ENCODE results near the gene MAD1L1. TPM values are rescaled to one million over a fixed set of nuclear protein-coding genes. Genes with fewer than 3 reads are reported as not detected.

The MAD1L1 gene
- total and polyA plus RNA-seq, 7 donors: 11.7 to 17.5 (median 15.6) TPM

DNA sequence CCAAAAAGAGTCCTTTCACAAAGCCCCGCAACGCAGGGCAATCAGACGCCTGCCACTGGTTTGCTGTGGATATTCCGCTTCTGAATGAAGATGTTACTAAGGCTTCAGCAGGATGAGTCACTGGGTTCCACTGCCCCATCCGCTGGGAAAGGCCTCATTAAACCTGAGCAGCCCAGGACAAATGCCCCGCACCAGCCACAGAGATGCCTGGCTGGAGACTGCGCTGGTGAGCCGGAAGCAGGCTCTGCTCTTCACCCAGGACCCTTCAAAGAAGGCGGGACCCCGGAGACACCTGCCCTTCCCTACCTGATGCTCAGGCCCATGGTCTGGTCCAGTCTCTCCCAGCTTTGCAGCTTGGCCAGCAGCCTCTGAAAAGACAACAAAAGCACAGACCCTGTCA is 19.8 kb downstream of the MAD1L1 start:
- WGBS, 3 donors: 97 to 98% (median 98%) methylated on average over 10 of the region's 10 CpGs
- no peaks in the 10 kb centered on the region for H3K27me3 ChIP-seq (ENCODE audit: insufficient read depth in 3 of 3, low read length in 2 of 3)
- no peak overlapping the region for H3K27ac ChIP-seq
- TF ChIP-seq, protein P1, sequence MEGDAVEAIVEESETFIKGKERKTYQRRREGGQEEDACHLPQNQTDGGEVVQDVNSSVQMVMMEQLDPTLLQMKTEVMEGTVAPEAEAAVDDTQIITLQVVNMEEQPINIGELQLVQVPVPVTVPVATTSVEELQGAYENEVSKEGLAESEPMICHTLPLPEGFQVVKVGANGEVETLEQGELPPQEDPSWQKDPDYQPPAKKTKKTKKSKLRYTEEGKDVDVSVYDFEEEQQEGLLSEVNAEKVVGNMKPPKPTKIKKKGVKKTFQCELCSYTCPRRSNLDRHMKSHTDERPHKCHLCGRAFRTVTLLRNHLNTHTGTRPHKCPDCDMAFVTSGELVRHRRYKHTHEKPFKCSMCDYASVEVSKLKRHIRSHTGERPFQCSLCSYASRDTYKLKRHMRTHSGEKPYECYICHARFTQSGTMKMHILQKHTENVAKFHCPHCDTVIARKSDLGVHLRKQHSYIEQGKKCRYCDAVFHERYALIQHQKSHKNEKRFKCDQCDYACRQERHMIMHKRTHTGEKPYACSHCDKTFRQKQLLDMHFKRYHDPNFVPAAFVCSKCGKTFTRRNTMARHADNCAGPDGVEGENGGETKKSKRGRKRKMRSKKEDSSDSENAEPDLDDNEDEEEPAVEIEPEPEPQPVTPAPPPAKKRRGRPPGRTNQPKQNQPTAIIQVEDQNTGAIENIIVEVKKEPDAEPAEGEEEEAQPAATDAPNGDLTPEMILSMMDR (IDR thresholded peaks at IDR 0.05): no peak
- H3K4me1 ChIP-seq: no peaks in the 10 kb centered on the region
- H3K9me3 ChIP-seq: no peaks in the 10 kb centered on the region
- ATAC-seq (no peak), DNase-seq (no peak)
- no peak overlapping the region for H3K4me3 ChIP-seq
- intact Hi-C loops (cut with DNase I): loop anchor here in 1 of 2 donors (5.0 kb wide), 1 partner anchor 631 kb away; no protein-coding TSS in a partner anchor
- peaks cover 0 to 76% of the 10 kb centered on the region in 2 donors for H3K36me3 ChIP-seq (ENCODE audit: insufficient read depth in 1 of 2, low read depth in 1 of 2)

DNA sequence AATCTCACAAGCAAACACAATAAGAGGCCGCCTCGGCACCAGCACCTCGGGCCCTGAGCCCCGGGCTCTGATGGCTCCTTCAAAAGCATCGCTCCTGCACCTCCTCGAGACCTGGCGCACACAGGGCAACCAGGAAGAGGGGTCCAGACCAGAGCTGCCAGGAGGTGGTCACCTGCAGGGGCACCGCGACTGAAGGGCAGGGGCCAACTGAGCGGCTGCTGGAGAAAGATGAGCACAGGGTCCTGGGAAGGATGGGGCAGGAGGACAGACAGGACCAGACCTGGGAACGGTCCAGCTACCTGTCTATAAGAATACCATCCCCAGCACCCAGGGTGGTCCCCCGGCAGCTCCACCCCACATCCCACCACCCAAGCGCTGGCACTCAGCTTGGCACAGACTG is 20.8 kb downstream of the MAD1L1 start:
- DNase-seq (no peak), ATAC-seq (no peak)
- WGBS, 3 donors: 97 to 99% (median 98%) methylated on average over 13 of the region's 13 CpGs
- no peak overlapping the region for H3K27ac ChIP-seq
- H3K9me3 ChIP-seq: no peaks in the 10 kb centered on the region
- TF ChIP-seq, protein P1 (IDR thresholded peaks at IDR 0.05): no peak
- H3K4me3 ChIP-seq: no peak overlapping the region
- intact Hi-C loops (cut with DNase I): loop anchor here in 1 of 2 donors (5.0 kb wide), 1 partner anchor 630 kb away; no protein-coding TSS in a partner anchor
- peaks cover 0 to 76% of the 10 kb centered on the region in 2 donors for H3K36me3 ChIP-seq (ENCODE audit: insufficient read depth in 1 of 2, low read depth in 1 of 2)
- H3K4me1 ChIP-seq: no peaks in the 10 kb centered on the region
- no peaks in the 10 kb centered on the region for H3K27me3 ChIP-seq (ENCODE audit: insufficient read depth in 3 of 3, low read length in 2 of 3)

DNA sequence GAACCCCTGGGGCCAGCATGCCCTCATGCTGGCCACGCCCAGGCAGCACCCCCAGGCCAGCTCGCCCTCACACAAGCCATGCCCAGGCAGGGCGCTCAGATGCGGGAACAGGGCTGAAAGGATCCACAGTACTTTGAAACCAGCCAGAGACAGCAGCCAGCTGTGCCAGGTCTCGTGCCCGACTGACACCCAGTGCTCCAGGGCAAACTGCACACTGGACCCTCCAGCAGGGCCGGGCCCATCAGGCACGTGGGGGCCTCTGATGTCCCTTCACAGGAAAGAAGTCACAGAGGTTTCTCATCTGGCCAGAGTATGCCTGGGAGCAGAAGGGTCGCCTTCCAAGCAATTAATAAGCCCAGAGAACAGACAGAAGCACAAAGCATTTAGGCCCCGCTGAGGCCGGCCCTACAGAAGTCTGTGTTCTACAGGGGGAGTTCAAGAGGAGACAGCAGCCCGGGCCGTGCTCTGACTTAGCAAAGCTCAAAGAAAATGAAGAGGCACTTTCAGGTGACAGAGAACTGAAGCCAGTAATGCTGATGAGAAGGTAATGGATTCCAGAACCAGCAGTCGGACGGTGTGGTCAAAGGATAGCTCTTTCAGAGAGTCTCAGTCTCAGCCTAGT is 21.4 kb downstream of the MAD1L1 start:
- H3K9me3 ChIP-seq: no peaks in the 10 kb centered on the region
- 86 to 92% (median 89%) methylated on average over 15 of the region's 15 CpGs for WGBS, 3 donors
- no peaks in the 10 kb centered on the region for H3K4me1 ChIP-seq
- H3K27ac ChIP-seq: no peak overlapping the region
- TF ChIP-seq, protein P1 (IDR thresholded peaks at IDR 0.05): no peak
- intact Hi-C loops (cut with DNase I): loop anchor here in 1 of 2 donors (5.0 kb wide), 1 partner anchor 629 kb away; no protein-coding TSS in a partner anchor
- H3K36me3 ChIP-seq (ENCODE audit: insufficient read depth in 1 of 2, low read depth in 1 of 2): peaks cover 0 to 70% of the 10 kb centered on the region in 2 donors
- DNase-seq (no peak), ATAC-seq (no peak)
- no peak overlapping the region for H3K4me3 ChIP-seq
- H3K27me3 ChIP-seq (ENCODE audit: insufficient read depth in 3 of 3, low read length in 2 of 3): no peaks in the 10 kb centered on the region

DNA sequence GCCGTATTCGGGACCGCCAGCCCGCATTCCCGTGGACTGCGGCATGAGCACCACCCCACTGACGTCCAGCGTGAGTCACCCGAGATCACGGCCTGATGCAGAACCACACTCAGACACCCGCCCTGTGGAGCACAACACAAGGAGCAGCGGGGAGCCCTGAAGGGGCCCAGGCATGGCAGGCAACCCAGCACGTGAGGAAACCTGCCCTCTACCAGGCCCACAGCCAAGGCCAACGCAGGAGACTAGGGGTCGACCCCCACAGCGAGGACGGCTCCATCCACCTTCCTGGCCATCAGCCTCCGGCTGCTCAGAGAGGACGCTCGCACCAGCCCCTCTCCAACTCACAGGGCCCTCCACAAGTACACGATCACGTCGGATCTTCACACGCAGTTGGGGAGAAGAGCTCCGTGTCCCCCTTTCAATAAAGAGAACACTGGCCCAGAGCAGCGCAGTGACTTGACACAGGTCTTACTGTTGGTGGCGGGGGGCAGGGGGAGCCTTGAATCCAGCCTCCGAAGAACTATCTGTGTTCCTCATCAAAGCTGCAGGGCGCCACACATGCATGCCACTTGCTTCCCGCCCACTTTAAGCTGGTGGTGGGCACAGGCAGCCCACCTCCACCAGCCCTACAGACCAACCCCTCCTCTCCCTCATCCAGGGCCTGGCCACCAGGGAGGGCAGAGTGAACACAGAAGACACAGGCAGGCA is 22.0 kb downstream of the MAD1L1 start:
- Histone ChIP-seq H3K4me3 (no peak overlapping the region), H3K9me3 (no peaks in the 10 kb centered on the region), H3K36me3 (ENCODE audit: insufficient read depth in 1 of 2, low read depth in 1 of 2) (peaks cover 0 to 64% of the 10 kb centered on the region in 2 donors), H3K27me3 (ENCODE audit: insufficient read depth in 3 of 3, low read length in 2 of 3) (no peaks in the 10 kb centered on the region), H3K27ac (no peak overlapping the region), H3K4me1 (no peaks in the 10 kb centered on the region)
- TF ChIP-seq, protein P1 (IDR thresholded peaks at IDR 0.05): no peak
- WGBS, 3 donors: 93 to 95% (median 94%) methylated on average over 30 of the region's 30 CpGs
- intact Hi-C loops (cut with DNase I): loop anchor here in 1 of 2 donors (5.0 kb wide), 1 partner anchor 628 kb away; no protein-coding TSS in a partner anchor
- ATAC-seq (no peak), DNase-seq (peak in 1 of 2 donors; percentile 38)
